Activated CD8-positive, alpha-beta T cell treated with anti-CD3 and anti-CD28 coated beads for 36 hours (primary cell): ENCODE results near the gene CHD9. TPM values are rescaled to one million over a fixed set of nuclear protein-coding genes. Genes with fewer than 3 reads are reported as not detected.

ENCODE experiments used
- ATAC-seq: fragments of 200-7000 bp; cut with Tn5 transposase; one replicate; pipeline ENCODE4 v1.10.0; 2021; ENCODE audit warnings: mild to moderate bottlenecking, moderate library complexity
- CTCF ChIA-PET: fragments of 350-600 bp; sonication (Branson Sonifier 250); formaldehyde crosslinking; loops from one replicate; lab custom pipeline; 2021; ENCODE audit warnings: antibody characterized with exemption; lab: Charles Lee
- POLR2A ChIA-PET: fragments of 350-600 bp; sonication (Branson Sonifier 250); formaldehyde crosslinking; loops from one replicate; lab custom pipeline; 2021; ENCODE audit warnings: antibody characterized with exemption; lab: Charles Lee
- DNase-seq: peaks from one replicate; pipeline ENCODE4 v3.0.0-alpha.2; 2020
- H3K27ac Mint-ChIP-seq: one replicate; pipeline ENCODE4 v1.8.0; 2021; ENCODE audit warnings: mild to moderate bottlenecking, mixed read lengths
- H3K27me3 Mint-ChIP-seq: one replicate; pipeline ENCODE4 v1.8.0; 2021; ENCODE audit warnings: mixed read lengths
- H3K36me3 Mint-ChIP-seq: one replicate; pipeline ENCODE4 v1.8.0; 2021; ENCODE audit warnings: low read depth, mixed read lengths
- H3K4me1 Mint-ChIP-seq: one replicate; pipeline ENCODE4 v1.8.0; 2021; ENCODE audit warnings: low read depth, mixed read lengths
- H3K4me3 Mint-ChIP-seq: one replicate; pipeline ENCODE4 v1.8.0; 2021; ENCODE audit warnings: mild to moderate bottlenecking, moderate library complexity, mixed read lengths
- H3K9me3 Mint-ChIP-seq: one replicate; pipeline ENCODE4 v1.8.0; 2021; ENCODE audit warnings: mixed read lengths
- CTCF ChIP-seq: fragments of 200-600 bp; IDR thresholded peaks from one replicate; pipeline ENCODE4 v1.8.0; 2022; ENCODE audit warnings: antibody characterized with exemption, mild to moderate bottlenecking
- intact Hi-C: fragments of 100-400 bp; cut with micrococcal nuclease; formaldehyde crosslinking; loops from one replicate; pipeline ENCODE4 v1.10.0; 2022
- total RNA-seq, 2 experiments: library from RNA; stranded (reverse); gene quantifications; one replicate each; pipeline ENCODE4 v1.2.3, GENCODE V29; 2021

CHD9 gene
- total RNA-seq, 2 experiments from 2014 or later, result 13.8 to 16.3 TPM

GRCh38 chr16:53219371-53219770 is 164.6 kb downstream of the CHD9 start:
- ATAC-seq (no peak), DNase-seq (no peak)
- CTCF ChIA-PET, result interaction anchor here (0.7 to 1.0 kb wide), 2 partner anchors 12 to 164 kb away, joined by 3 read pairs; partner anchors contain the start of gene CHD9
- POLR2A ChIA-PET, result no interaction called here
- H3K9me3 Mint-ChIP-seq, result no peaks in the 10 kb centered on the region
- H3K4me1 Mint-ChIP-seq, result no peaks in the 10 kb centered on the region
- no peaks in the 10 kb centered on the region for H3K27me3 Mint-ChIP-seq
- H3K36me3 Mint-ChIP-seq, result no peaks in the 10 kb centered on the region
- H3K4me3 Mint-ChIP-seq, result no peak overlapping the region
- no peak overlapping the region for H3K27ac Mint-ChIP-seq
- intact Hi-C loops, result no loop called here
- no peak for TF ChIP-seq CTCF

GRCh38 chr16:53219795-53220454 is 165.1 kb downstream of the CHD9 start:
- Mint-ChIP-seq H3K27me3 (no peaks in the 10 kb centered on the region), H3K27ac (no peak overlapping the region), H3K9me3 (no peaks in the 10 kb centered on the region), H3K36me3 (no peaks in the 10 kb centered on the region), H3K4me3 (no peak overlapping the region), H3K4me1 (no peaks in the 10 kb centered on the region)
- intact Hi-C loops, result no loop called here
- no peak for DNase-seq
- ChIA-PET CTCF (interaction anchor here (0.7 to 1.0 kb wide), 3 partner anchors 13 to 309 kb away, joined by 3 read pairs; partner anchors contain the start of gene CHD9), POLR2A (no interaction called here)
- no peak for ATAC-seq
- no peak for TF ChIP-seq CTCF

- ChIA-PET POLR2A (no interaction called here), CTCF (interaction anchor here (0.7 to 1.1 kb wide), 3 partner anchors 13 to 309 kb away, joined by 3 to 4 read pairs (median 3); partner anchors contain the start of gene CHD9)
- peak; percentile 21 for TF ChIP-seq CTCF
- H3K36me3 Mint-ChIP-seq, result no peaks in the 10 kb centered on the region
- intact Hi-C loops, result no loop called here
- no peak overlapping the region for H3K27ac Mint-ChIP-seq
- no peaks in the 10 kb centered on the region for H3K9me3 Mint-ChIP-seq
- no peaks in the 10 kb centered on the region for H3K27me3 Mint-ChIP-seq
- H3K4me3 Mint-ChIP-seq, result no peak overlapping the region
- no peaks in the 10 kb centered on the region for H3K4me1 Mint-ChIP-seq
- DNase-seq (peak; percentile 26), ATAC-seq (peak; percentile 49)
Observed at GRCh38 chr16:53220585-53220984, 165.8 kb downstream of the CHD9 start.

- POLR2A ChIA-PET, result no interaction called here
- H3K36me3 Mint-ChIP-seq, result peaks cover 7% of the 10 kb centered on the region
- no peak overlapping the region for H3K27ac Mint-ChIP-seq
- no peaks in the 10 kb centered on the region for H3K27me3 Mint-ChIP-seq
- H3K4me3 Mint-ChIP-seq, result no peak overlapping the region
- no peaks in the 10 kb centered on the region for H3K9me3 Mint-ChIP-seq
- intact Hi-C loops, result no loop called here
- ATAC-seq, result no peak
- H3K4me1 Mint-ChIP-seq, result no peaks in the 10 kb centered on the region
- CTCF ChIA-PET, result no interaction called here
- DNase-seq, result peak; percentile 5
- TF ChIP-seq CTCF, result no peak
Observed at GRCh38 chr16:53224951-53225533, 170.3 kb downstream of the CHD9 start.

- intact Hi-C loops, result no loop called here
- peaks cover 19% of the 10 kb centered on the region for H3K36me3 Mint-ChIP-seq
- TF ChIP-seq CTCF, result no peak
- no peak overlapping the region for H3K27ac Mint-ChIP-seq
- ATAC-seq (no peak), DNase-seq (no peak)
- H3K9me3 Mint-ChIP-seq, result no peaks in the 10 kb centered on the region
- no peak overlapping the region for H3K4me3 Mint-ChIP-seq
- ChIA-PET POLR2A (no interaction called here), CTCF (no interaction called here)
- peaks cover 5% of the 10 kb centered on the region for H3K4me1 Mint-ChIP-seq
- no peaks in the 10 kb centered on the region for H3K27me3 Mint-ChIP-seq
Observed at GRCh38 chr16:53232826-53233529, 178.2 kb downstream of the CHD9 start.
